Activated CD8-positive, alpha-beta T cell treated with anti-CD3 and anti-CD28 coated beads for 36 hours (primary cell): ENCODE results near the gene DCDC1. TPM values are rescaled to one million over a fixed set of nuclear protein-coding genes. Genes with fewer than 3 reads are reported as not detected.

ENCODE experiments used
- ATAC-seq: fragments of 200-7000 bp; cut with Tn5 transposase; one replicate; pipeline ENCODE4 v1.10.0; 2021; ENCODE audit warnings: mild to moderate bottlenecking, moderate library complexity
- CTCF ChIA-PET: fragments of 350-600 bp; sonication (Branson Sonifier 250); formaldehyde crosslinking; loops from one replicate; lab custom pipeline; 2021; ENCODE audit warnings: antibody characterized with exemption; lab: Charles Lee
- POLR2A ChIA-PET: fragments of 350-600 bp; sonication (Branson Sonifier 250); formaldehyde crosslinking; loops from one replicate; lab custom pipeline; 2021; ENCODE audit warnings: antibody characterized with exemption; lab: Charles Lee
- DNase-seq: peaks from one replicate; pipeline ENCODE4 v3.0.0-alpha.2; 2020
- H3K27ac Mint-ChIP-seq: one replicate; pipeline ENCODE4 v1.8.0; 2021; ENCODE audit warnings: mild to moderate bottlenecking, mixed read lengths
- H3K27me3 Mint-ChIP-seq: one replicate; pipeline ENCODE4 v1.8.0; 2021; ENCODE audit warnings: mixed read lengths
- H3K36me3 Mint-ChIP-seq: one replicate; pipeline ENCODE4 v1.8.0; 2021; ENCODE audit warnings: low read depth, mixed read lengths
- H3K4me1 Mint-ChIP-seq: one replicate; pipeline ENCODE4 v1.8.0; 2021; ENCODE audit warnings: low read depth, mixed read lengths
- H3K4me3 Mint-ChIP-seq: one replicate; pipeline ENCODE4 v1.8.0; 2021; ENCODE audit warnings: mild to moderate bottlenecking, moderate library complexity, mixed read lengths
- H3K9me3 Mint-ChIP-seq: one replicate; pipeline ENCODE4 v1.8.0; 2021; ENCODE audit warnings: mixed read lengths
- CTCF ChIP-seq: fragments of 200-600 bp; IDR thresholded peaks from one replicate; pipeline ENCODE4 v1.8.0; 2022; ENCODE audit warnings: antibody characterized with exemption, mild to moderate bottlenecking
- intact Hi-C: fragments of 100-400 bp; cut with micrococcal nuclease; formaldehyde crosslinking; loops from one replicate; pipeline ENCODE4 v1.10.0; 2022
- total RNA-seq, 2 experiments: library from RNA; stranded (reverse); gene quantifications; one replicate each; pipeline ENCODE4 v1.2.3, GENCODE V29; 2021

The DCDC1 gene
- total RNA-seq, 2 experiments from 2014 or later, result not detected

DNA sequence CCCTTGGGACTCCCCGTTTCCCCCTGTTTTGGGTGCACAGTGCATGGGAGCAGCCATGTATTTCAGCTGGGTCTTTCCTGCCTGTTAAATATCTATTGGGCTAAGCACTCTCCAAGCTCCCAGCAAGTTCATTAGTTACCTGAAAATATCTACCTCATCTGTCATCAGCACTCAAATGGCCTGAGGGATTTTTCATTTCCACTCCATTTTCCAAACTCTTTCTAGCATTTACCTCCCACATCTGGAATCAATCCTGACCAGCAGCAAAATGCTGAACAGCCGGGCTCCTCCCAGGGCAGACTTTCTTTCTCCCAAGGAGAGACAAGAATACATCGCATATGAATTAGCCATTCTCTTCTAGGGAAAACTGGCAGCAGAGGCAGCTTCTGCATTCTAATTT lies 509.9 kb downstream of the DCDC1 start:
- intact Hi-C loops, result no loop called here
- TF ChIP-seq CTCF, result no peak

DNA sequence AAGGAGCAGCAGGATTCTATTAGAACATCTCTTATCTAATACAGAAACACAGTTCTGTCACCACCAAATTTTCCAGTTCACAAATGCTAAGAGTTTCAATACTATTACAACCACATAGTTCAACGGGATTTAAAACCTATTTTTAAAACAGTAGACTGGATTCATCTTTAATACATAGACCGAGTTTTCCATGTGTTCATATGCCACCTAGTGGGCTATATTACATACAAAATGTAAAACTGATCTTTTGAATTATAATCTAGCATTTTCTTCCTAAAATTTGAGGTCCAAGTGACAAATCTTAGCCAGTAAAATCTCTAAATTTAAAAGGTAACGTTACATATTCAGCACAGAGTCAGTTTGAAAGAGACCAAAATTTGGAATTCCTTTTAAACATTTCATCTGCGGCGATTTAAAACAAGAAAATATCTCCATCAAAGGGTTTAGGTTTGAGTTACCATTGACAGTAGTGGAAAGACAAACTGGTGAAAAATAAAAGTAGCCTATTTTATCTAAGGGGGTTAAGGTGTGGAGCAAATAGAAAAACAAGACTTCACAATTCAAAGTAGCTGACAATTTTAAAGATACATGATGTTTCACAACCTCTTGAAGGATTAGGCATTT lies 514.0 kb downstream of the DCDC1 start:
- DNase-seq (no peak), ATAC-seq (no peak)
- POLR2A ChIA-PET, result no interaction called here
- no peaks in the 10 kb centered on the region for H3K27me3 Mint-ChIP-seq
- no peaks in the 10 kb centered on the region for H3K4me1 Mint-ChIP-seq
- no peaks in the 10 kb centered on the region for H3K9me3 Mint-ChIP-seq
- no peaks in the 10 kb centered on the region for H3K36me3 Mint-ChIP-seq
- no peak overlapping the region for H3K27ac Mint-ChIP-seq
- no peak overlapping the region for H3K4me3 Mint-ChIP-seq
- intact Hi-C loops, result no loop called here
- no peak for TF ChIP-seq CTCF
- CTCF ChIA-PET, result no interaction called here

More for the DNA sequence above, 509.9 kb downstream of the DCDC1 start:
- ChIA-PET CTCF (no interaction called here), POLR2A (no interaction called here)
- ATAC-seq (no peak), DNase-seq (no peak)
- H3K27me3 Mint-ChIP-seq, result no peaks in the 10 kb centered on the region
- no peaks in the 10 kb centered on the region for H3K9me3 Mint-ChIP-seq
- no peak overlapping the region for H3K4me3 Mint-ChIP-seq
- no peaks in the 10 kb centered on the region for H3K4me1 Mint-ChIP-seq
- H3K36me3 Mint-ChIP-seq, result no peaks in the 10 kb centered on the region
- no peak overlapping the region for H3K27ac Mint-ChIP-seq

DNA sequence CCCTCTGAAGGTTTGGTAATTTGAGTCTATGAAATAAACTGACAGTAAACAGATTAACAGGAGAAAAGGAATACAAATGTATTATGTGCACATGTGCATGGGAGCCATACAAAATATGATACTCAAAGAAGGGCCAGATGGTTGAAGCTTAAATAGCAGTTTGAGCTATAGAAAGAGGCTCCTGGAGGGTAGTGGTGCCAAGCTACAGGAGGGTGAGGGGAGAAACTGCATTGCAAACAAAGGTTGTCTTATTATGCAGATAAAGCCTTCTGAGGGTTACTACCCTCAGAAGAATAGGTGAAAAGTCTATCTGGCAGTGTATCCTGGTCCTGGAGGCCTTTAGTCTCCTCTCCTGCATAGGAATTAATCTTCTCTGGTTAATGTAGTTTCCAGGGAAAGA lies 516.1 kb downstream of the DCDC1 start:
- no peak for DNase-seq
- ATAC-seq, result no peak
- no peaks in the 10 kb centered on the region for H3K9me3 Mint-ChIP-seq
- intact Hi-C loops, result no loop called here
- ChIA-PET POLR2A (no interaction called here), CTCF (no interaction called here)
- no peak overlapping the region for H3K4me3 Mint-ChIP-seq
- H3K27me3 Mint-ChIP-seq, result no peaks in the 10 kb centered on the region
- no peaks in the 10 kb centered on the region for H3K4me1 Mint-ChIP-seq
- no peak for TF ChIP-seq CTCF
- no peaks in the 10 kb centered on the region for H3K36me3 Mint-ChIP-seq
- H3K27ac Mint-ChIP-seq, result no peak overlapping the region

DNA sequence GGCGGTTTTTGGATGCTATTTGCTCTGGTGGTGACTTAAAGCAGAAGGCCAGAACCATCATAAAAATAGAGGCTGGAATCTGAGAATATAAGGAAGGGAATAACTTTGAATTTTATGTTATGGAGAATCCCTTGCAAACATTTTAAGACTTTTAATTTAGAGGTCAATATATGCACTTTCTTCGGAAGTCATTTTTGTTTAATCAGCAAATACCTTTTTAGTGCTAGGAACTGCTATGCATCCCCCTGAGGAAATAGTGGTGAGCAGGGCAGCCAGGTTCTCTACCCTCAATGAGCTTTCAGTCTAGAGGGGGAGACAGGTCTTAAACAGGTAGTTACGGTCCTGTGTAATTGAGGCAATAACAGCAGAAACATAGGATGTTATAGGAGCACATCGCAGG lies 516.9 kb downstream of the DCDC1 start:
- ChIA-PET POLR2A (no interaction called here), CTCF (no interaction called here)
- H3K27me3 Mint-ChIP-seq, result no peaks in the 10 kb centered on the region
- no peaks in the 10 kb centered on the region for H3K36me3 Mint-ChIP-seq
- no peak for TF ChIP-seq CTCF
- H3K4me1 Mint-ChIP-seq, result no peaks in the 10 kb centered on the region
- intact Hi-C loops, result no loop called here
- H3K9me3 Mint-ChIP-seq, result peaks cover 5% of the 10 kb centered on the region
- DNase-seq (no peak), ATAC-seq (no peak)
- no peak overlapping the region for H3K27ac Mint-ChIP-seq
- H3K4me3 Mint-ChIP-seq, result no peak overlapping the region

- ChIA-PET CTCF (no interaction called here), POLR2A (no interaction called here)
- no peaks in the 10 kb centered on the region for H3K4me1 Mint-ChIP-seq
- H3K27ac Mint-ChIP-seq, result no peak overlapping the region
- DNase-seq (no peak), ATAC-seq (no peak)
- H3K36me3 Mint-ChIP-seq, result no peaks in the 10 kb centered on the region
- TF ChIP-seq CTCF, result no peak
- peaks cover 6% of the 10 kb centered on the region for H3K9me3 Mint-ChIP-seq
- H3K27me3 Mint-ChIP-seq, result no peaks in the 10 kb centered on the region
- H3K4me3 Mint-ChIP-seq, result no peak overlapping the region
- intact Hi-C loops, result no loop called here
These were observed 517.4 kb downstream of the DCDC1 start for GRCh38 chr11:30852091-30852490.
